ENCODE data around the gene TGIF1. TPM values are rescaled to one million over a fixed set of nuclear protein-coding genes. Genes with fewer than 3 reads are reported as not detected.

TGIF1 gene
- polyA plus RNA-seq, 1 donor from 2014 or later = 3.6 TPM

DNA sequence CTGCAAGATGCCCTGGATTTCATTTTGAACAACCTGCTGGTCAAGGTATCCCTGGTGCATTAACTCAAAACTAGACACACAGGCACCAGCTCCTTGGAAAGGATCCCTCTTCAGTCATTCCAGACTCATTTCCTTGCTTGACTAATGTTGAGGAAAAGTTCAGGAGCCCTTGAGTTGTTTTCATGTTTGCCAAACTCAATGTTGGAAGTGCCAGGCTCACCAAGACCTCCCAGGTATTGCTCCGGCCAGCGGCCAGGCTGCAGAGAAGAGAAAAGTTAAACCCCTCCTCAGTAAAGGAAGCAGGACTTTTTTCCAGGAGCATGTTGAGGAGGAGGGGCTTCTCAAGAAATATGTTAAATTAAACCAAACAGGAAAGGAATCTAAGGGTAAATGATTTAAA, 42.7 kb downstream of the TGIF1 start:
- Histone ChIP-seq H3K4me3 (ENCODE audit: low read length) (no peak overlapping the region), H3K9ac (ENCODE audit: low read length) (no peak overlapping the region), H2AFZ (ENCODE audit: low read depth, low read length) (no peak overlapping the region), H3K9me3 (ENCODE audit: low read length) (no peaks in the 10 kb centered on the region), H3K27ac (ENCODE audit: low read length) (no peak overlapping the region), H3K36me3 (ENCODE audit: insufficient read depth, low read length) (no peaks in the 10 kb centered on the region), H3K27me3 (ENCODE audit: insufficient read depth, low read depth, low read length) (no peaks in the 10 kb centered on the region), H3K9me2 (ENCODE audit: insufficient read depth, low read length) (no peaks in the 10 kb centered on the region), H3F3A (ENCODE audit: insufficient read depth, low read length, poor library complexity, severe bottlenecking) (no peaks in the 10 kb centered on the region), H4K20me1 (ENCODE audit: insufficient read depth) (no peaks in the 10 kb centered on the region), H3K4me2 (ENCODE audit: low read length) (no peak overlapping the region), H3K79me2 (replicated peaks; ENCODE audit: insufficient read depth, low read length) (no peaks in the 10 kb centered on the region)
- TF ChIP-seq EP300 (conservative IDR thresholded peaks at IDR 0.05; ENCODE audit: poor library complexity, severe bottlenecking) (no peak), SMC3 (conservative IDR thresholded peaks at IDR 0.05; ENCODE audit: poor library complexity) (no peak), RAD21 (conservative IDR thresholded peaks at IDR 0.05) (no peak), POLR2AphosphoS5 (IDR thresholded peaks at IDR 0.05) (no peak), MXI1 (conservative IDR thresholded peaks at IDR 0.05; ENCODE audit: poor library complexity, severe bottlenecking) (no peak), EZH2 (IDR thresholded peaks at IDR 0.05; ENCODE audit: borderline replicate concordance, insufficient read depth, low read length, poor library complexity, severe bottlenecking) (no peak), TAF1 (IDR thresholded peaks at IDR 0.05; ENCODE audit: low read depth) (no peak)
- TF ChIP-seq, protein P1, sequence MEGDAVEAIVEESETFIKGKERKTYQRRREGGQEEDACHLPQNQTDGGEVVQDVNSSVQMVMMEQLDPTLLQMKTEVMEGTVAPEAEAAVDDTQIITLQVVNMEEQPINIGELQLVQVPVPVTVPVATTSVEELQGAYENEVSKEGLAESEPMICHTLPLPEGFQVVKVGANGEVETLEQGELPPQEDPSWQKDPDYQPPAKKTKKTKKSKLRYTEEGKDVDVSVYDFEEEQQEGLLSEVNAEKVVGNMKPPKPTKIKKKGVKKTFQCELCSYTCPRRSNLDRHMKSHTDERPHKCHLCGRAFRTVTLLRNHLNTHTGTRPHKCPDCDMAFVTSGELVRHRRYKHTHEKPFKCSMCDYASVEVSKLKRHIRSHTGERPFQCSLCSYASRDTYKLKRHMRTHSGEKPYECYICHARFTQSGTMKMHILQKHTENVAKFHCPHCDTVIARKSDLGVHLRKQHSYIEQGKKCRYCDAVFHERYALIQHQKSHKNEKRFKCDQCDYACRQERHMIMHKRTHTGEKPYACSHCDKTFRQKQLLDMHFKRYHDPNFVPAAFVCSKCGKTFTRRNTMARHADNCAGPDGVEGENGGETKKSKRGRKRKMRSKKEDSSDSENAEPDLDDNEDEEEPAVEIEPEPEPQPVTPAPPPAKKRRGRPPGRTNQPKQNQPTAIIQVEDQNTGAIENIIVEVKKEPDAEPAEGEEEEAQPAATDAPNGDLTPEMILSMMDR (IDR thresholded peaks at IDR 0.05; ENCODE audit: poor library complexity, severe bottlenecking) = no peak
- TF ChIP-seq, protein P2, sequence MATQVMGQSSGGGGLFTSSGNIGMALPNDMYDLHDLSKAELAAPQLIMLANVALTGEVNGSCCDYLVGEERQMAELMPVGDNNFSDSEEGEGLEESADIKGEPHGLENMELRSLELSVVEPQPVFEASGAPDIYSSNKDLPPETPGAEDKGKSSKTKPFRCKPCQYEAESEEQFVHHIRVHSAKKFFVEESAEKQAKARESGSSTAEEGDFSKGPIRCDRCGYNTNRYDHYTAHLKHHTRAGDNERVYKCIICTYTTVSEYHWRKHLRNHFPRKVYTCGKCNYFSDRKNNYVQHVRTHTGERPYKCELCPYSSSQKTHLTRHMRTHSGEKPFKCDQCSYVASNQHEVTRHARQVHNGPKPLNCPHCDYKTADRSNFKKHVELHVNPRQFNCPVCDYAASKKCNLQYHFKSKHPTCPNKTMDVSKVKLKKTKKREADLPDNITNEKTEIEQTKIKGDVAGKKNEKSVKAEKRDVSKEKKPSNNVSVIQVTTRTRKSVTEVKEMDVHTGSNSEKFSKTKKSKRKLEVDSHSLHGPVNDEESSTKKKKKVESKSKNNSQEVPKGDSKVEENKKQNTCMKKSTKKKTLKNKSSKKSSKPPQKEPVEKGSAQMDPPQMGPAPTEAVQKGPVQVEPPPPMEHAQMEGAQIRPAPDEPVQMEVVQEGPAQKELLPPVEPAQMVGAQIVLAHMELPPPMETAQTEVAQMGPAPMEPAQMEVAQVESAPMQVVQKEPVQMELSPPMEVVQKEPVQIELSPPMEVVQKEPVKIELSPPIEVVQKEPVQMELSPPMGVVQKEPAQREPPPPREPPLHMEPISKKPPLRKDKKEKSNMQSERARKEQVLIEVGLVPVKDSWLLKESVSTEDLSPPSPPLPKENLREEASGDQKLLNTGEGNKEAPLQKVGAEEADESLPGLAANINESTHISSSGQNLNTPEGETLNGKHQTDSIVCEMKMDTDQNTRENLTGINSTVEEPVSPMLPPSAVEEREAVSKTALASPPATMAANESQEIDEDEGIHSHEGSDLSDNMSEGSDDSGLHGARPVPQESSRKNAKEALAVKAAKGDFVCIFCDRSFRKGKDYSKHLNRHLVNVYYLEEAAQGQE (IDR thresholded peaks at IDR 0.05; ENCODE audit: borderline replicate concordance) = no peak

DNA sequence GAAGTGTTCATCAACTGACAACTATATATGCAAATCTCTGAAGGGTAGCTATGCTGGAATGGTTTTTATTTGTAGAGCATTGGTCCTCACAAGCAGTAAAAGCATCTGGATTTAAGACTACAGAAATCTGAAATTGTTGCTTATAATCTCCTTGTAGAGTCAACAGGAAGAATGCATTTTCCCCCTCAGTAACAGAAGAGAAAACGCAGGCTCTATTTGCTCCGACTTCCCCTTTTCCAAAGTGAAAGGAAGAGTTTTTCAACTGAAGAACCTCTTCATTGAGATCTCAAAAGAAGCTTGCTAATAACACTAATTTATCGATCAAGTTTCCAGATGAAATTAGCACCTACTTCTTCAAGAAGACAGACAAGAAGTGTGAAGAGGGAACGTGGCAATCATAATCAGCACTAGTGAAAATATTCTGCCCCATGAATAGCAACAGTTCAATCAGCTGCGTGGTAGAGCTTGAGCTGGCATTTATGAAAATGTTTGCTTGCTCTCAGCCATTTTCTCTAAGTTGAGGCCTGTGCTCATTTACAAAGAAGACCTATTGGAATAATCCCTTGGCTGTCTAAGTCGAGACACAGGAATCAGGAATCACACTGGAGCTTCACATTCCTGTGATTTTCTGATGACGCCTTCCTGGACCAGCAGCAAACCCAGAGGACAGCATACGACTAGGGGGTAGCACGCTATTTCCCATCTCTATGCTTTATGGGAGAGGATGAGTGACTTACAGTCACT, 43.7 kb downstream of the TGIF1 start:
- Histone ChIP-seq H3K27me3 (ENCODE audit: insufficient read depth, low read depth, low read length) (peaks cover 9% of the 10 kb centered on the region), H3K9me2 (ENCODE audit: insufficient read depth, low read length) (no peaks in the 10 kb centered on the region), H3K36me3 (ENCODE audit: insufficient read depth, low read length) (no peaks in the 10 kb centered on the region), H3K4me2 (ENCODE audit: low read length) (no peak overlapping the region), H4K20me1 (ENCODE audit: insufficient read depth) (no peaks in the 10 kb centered on the region), H3K9ac (ENCODE audit: low read length) (no peak overlapping the region), H3F3A (ENCODE audit: insufficient read depth, low read length, poor library complexity, severe bottlenecking) (no peaks in the 10 kb centered on the region), H3K79me2 (replicated peaks; ENCODE audit: insufficient read depth, low read length) (no peaks in the 10 kb centered on the region), H3K27ac (ENCODE audit: low read length) (no peak overlapping the region), H3K9me3 (ENCODE audit: low read length) (no peaks in the 10 kb centered on the region), H2AFZ (ENCODE audit: low read depth, low read length) (no peak overlapping the region), H3K4me3 (ENCODE audit: low read length) (no peak overlapping the region)
- TF ChIP-seq, protein P2 (IDR thresholded peaks at IDR 0.05; ENCODE audit: borderline replicate concordance) = no peak
- TF ChIP-seq POLR2AphosphoS5 (IDR thresholded peaks at IDR 0.05) (no peak), EZH2 (IDR thresholded peaks at IDR 0.05; ENCODE audit: borderline replicate concordance, insufficient read depth, low read length, poor library complexity, severe bottlenecking) (no peak)

All from neural cell (in vitro differentiated cells).